Endothelial cell (in vitro differentiated cells): ENCODE measurements around the gene TMEM14C. TPM values are rescaled to one million over a fixed set of nuclear protein-coding genes. Genes with fewer than 3 reads are reported as not detected.
A peak's percentile ranks its signal among the peaks of the same experiment; 100 is the strongest.
"Not testable (repeated sequence)": the region's sequence is repeated elsewhere in the genome, so short reads cannot be mapped to it uniquely, and the experiment has no call there.

ENCODE experiments used
- DNase-seq: peaks from one replicate; pipeline ENCODE4 v3.0.0; 2021; ENCODE audit warnings: low spot score
- H3K27ac Mint-ChIP-seq: one replicate; pipeline ENCODE4 v1.8.0; 2021; ENCODE audit warnings: mixed read lengths, inconsistent platforms; ENCODE audit not compliant: unreplicated experiment
- H3K27me3 Mint-ChIP-seq: one replicate; pipeline ENCODE4 v1.8.0; 2021; ENCODE audit warnings: mild to moderate bottlenecking, moderate library complexity, mixed read lengths, inconsistent platforms; ENCODE audit not compliant: unreplicated experiment
- H3K36me3 Mint-ChIP-seq: one replicate; pipeline ENCODE4 v1.8.0; 2021; ENCODE audit warnings: mild to moderate bottlenecking, low read depth, mixed read lengths, inconsistent platforms; ENCODE audit not compliant: unreplicated experiment
- H3K4me1 Mint-ChIP-seq: one replicate; pipeline ENCODE4 v1.8.0; 2021; ENCODE audit warnings: mild to moderate bottlenecking, mixed read lengths, inconsistent platforms; ENCODE audit not compliant: unreplicated experiment
- H3K4me3 Mint-ChIP-seq: one replicate; pipeline ENCODE4 v1.8.0; 2021; ENCODE audit warnings: mild to moderate bottlenecking, mixed read lengths, inconsistent platforms; ENCODE audit not compliant: unreplicated experiment
- H3K9me3 Mint-ChIP-seq: one replicate; pipeline ENCODE4 v1.8.0; 2021; ENCODE audit warnings: mixed read lengths, inconsistent platforms; ENCODE audit not compliant: unreplicated experiment
- CTCF ChIP-seq: fragments of 200-600 bp; sonication (generic); IDR thresholded peaks from one replicate; pipeline ENCODE4 v1.5.0; 2021; ENCODE audit warnings: antibody characterized with exemption; ENCODE audit not compliant: unreplicated experiment
- total RNA-seq: library from RNA; stranded (reverse); fragmentation: NEBNext Ultra II Directional; extraction: Animal tissue kit (Norgen Biotek cat#: 25700); gene quantifications from one replicate; pipeline ENCODE4 v1.2.1, GENCODE V29; 2021; ENCODE audit not compliant: unreplicated experiment

TMEM14C gene
- total RNA-seq, 1 donor from 2014 or later: 96.7 TPM

- H3K4me3 Mint-ChIP-seq: peak overlapping the region; percentile 87
- H3K9me3 Mint-ChIP-seq: no peaks in the 10 kb centered on the region
- TF ChIP-seq CTCF: no peak
- DNase-seq: no peak
- H3K36me3 Mint-ChIP-seq: no peaks in the 10 kb centered on the region
- H3K4me1 Mint-ChIP-seq: peaks cover 20% of the 10 kb centered on the region
- H3K27me3 Mint-ChIP-seq: peaks cover 4% of the 10 kb centered on the region
- H3K27ac Mint-ChIP-seq: peak overlapping the region; percentile 72
These were observed 24.0 kb downstream of the TMEM14C start for GRCh38 chr6:10746915-10747250.

DNA sequence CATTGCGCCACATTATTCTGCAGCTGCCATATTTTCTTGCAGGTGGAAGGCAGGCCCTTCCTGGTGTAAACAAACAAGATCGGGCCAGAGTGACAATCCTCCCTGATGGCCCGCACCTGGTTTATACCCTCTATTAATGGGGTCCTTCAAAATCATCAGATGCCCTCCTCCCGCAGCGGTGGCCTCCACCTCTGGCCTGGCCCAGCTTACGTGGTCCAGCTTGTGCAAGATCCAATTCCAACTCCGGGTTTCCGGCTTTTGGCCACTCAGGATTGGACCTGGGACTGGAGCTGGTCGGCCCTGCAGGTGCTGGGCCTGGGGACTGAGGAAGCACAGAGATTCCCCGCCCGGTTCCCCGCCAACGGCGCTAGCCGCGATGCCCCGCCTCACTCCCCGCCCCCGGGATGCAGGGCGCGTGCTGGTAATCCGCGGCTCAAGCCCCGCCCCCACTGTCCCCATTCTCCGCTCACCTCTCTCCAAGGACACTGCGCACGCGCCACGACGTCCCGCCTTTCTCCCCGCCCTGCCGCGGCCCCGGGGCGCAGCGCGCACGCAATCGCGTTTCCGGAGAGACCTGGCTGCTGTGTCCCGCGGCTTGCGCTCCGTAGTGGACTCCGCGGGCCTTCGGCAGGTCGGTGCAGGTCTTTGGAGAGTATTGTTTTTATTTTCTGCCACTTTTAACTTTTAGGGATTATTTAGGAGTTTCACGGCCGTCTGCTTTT, 24.5 kb downstream of the TMEM14C start, which contains the start of gene TMEM14B:
TMEM14B (plus strand) TSS at position 555 of the 722 bp plus-strand sequence. CDS start 1,441 bp downstream, outside the sequence.
- peak; percentile 100 for DNase-seq
- Mint-ChIP-seq H3K4me1 (peaks cover 20% of the 10 kb centered on the region), H3K9me3 (no peaks in the 10 kb centered on the region), H3K36me3 (no peaks in the 10 kb centered on the region), H3K27me3 (peaks cover 4% of the 10 kb centered on the region), H3K27ac (peak within 1 kb of the TSS; percentile 89), H3K4me3 (peak within 1 kb of the TSS; percentile 97)
- TF ChIP-seq CTCF: no peak

DNA sequence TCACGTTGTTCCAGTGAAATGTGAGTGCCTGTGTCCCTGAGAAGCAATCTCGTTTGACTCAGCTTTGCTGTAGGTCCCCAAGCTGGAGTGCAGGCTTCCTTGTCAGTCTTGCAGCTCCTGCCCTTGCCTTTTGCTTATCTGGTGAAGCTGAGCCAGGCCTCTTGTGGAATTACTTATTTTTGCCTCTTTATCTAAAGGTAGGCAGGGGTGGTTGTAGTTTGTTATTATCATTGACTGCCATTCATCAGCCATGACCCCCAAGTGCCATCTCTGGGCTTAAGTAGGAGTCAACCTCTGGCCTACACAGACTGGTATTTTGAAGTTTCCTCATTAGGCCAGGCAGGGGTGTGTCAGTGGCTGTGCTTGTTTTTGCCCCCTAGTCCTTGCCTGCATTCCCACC, 26.9 kb downstream of the TMEM14C start:
- Mint-ChIP-seq H3K27me3 (peaks cover 5% of the 10 kb centered on the region), H3K9me3 (no peaks in the 10 kb centered on the region), H3K36me3 (peaks cover 15% of the 10 kb centered on the region), H3K4me3 (peak overlapping the region; percentile 50), H3K27ac (no peak overlapping the region), H3K4me1 (peaks cover 20% of the 10 kb centered on the region)
- DNase-seq: no peak
- TF ChIP-seq CTCF: no peak

GRCh38 chr6:10750568-10750967, 27.7 kb downstream of the TMEM14C start:
- not testable (repeated sequence) for H3K4me3 Mint-ChIP-seq, H3K27ac Mint-ChIP-seq, H3K9me3 Mint-ChIP-seq, DNase-seq, H3K27me3 Mint-ChIP-seq
- H3K4me1 Mint-ChIP-seq: peaks cover 20% of the 10 kb centered on the region
- H3K36me3 Mint-ChIP-seq: peaks cover 17% of the 10 kb centered on the region

- DNase-seq, H3K4me3 Mint-ChIP-seq, H3K9me3 Mint-ChIP-seq, H3K27me3 Mint-ChIP-seq, H3K27ac Mint-ChIP-seq: not testable (repeated sequence)
- peaks cover 17% of the 10 kb centered on the region for H3K36me3 Mint-ChIP-seq
- H3K4me1 Mint-ChIP-seq: peaks cover 18% of the 10 kb centered on the region
These were observed 28.9 kb downstream of the TMEM14C start for GRCh38 chr6:10751757-10752156.

GRCh38 chr6:10756085-10756484, 33.2 kb downstream of the TMEM14C start:
- Mint-ChIP-seq H3K4me3 (no peak overlapping the region), H3K27me3 (peaks cover 3% of the 10 kb centered on the region)
- DNase-seq: no peak

More at GRCh38 chr6:10756085-10756484, 33.2 kb downstream of the TMEM14C start:
- no peaks in the 10 kb centered on the region for H3K4me1 Mint-ChIP-seq
- TF ChIP-seq CTCF: no peak
- peaks cover 31% of the 10 kb centered on the region for H3K36me3 Mint-ChIP-seq
- no peaks in the 10 kb centered on the region for H3K9me3 Mint-ChIP-seq
- no peak overlapping the region for H3K27ac Mint-ChIP-seq
